AG08396 (cell line): ENCODE results near the gene MTNR1A.
"Not testable (repeated sequence)": the region's sequence is repeated elsewhere in the genome, so short reads cannot be mapped to it uniquely, and the experiment has no call there.

Source experiments
- DNase-seq: peaks from one replicate; pipeline ENCODE4 v3.0.0; 2012; ENCODE audit warnings: low spot score, mixed read lengths

The MTNR1A gene

GRCh38 chr4:186561748-186562147, 6.4 kb upstream of the MTNR1A start:
- DNase-seq = no peak

GRCh38 chr4:186560647-186561046, 5.3 kb upstream of the MTNR1A start:
- no peak for DNase-seq

- peak; percentile 31 for DNase-seq
These were observed 2.1 kb upstream of the MTNR1A start for GRCh38 chr4:186557486-186557885.

GRCh38 chr4:186557061-186557460, 1.7 kb upstream of the MTNR1A start:
- no peak for DNase-seq

GRCh38 chr4:186554539-186554913, 841 bp downstream of the MTNR1A start:
- no peak for DNase-seq

GRCh38 chr4:186553717-186554116, 1.6 kb downstream of the MTNR1A start:
- no peak for DNase-seq

- DNase-seq = no peak
These were observed 3.5 kb downstream of the MTNR1A start for GRCh38 chr4:186551849-186552248.

- no peak for DNase-seq
These were observed 9.9 kb downstream of the MTNR1A start for GRCh38 chr4:186545436-186545835.

- DNase-seq = no peak
These were observed 12.2 kb downstream of the MTNR1A start for GRCh38 chr4:186543206-186543605.

- no peak for DNase-seq
These were observed 13.6 kb downstream of the MTNR1A start for GRCh38 chr4:186541801-186542200.

- no peak for DNase-seq
These were observed 17.4 kb downstream of the MTNR1A start for GRCh38 chr4:186537843-186538521.

GRCh38 chr4:186536285-186536684, 19.1 kb downstream of the MTNR1A start:
- no peak for DNase-seq

- DNase-seq = no peak
These were observed 21.3 kb downstream of the MTNR1A start for GRCh38 chr4:186534056-186534455.

- DNase-seq = not testable (repeated sequence)
These were observed 31.4 kb downstream of the MTNR1A start for GRCh38 chr4:186523927-186524326.

- DNase-seq = no peak
These were observed 39.1 kb downstream of the MTNR1A start for GRCh38 chr4:186516287-186516686.

- DNase-seq = no peak
These were observed 41.0 kb downstream of the MTNR1A start for GRCh38 chr4:186514271-186514950.

GRCh38 chr4:186504771-186505170, 50.6 kb downstream of the MTNR1A start:
- not testable (repeated sequence) for DNase-seq

- no peak for DNase-seq
These were observed 53.1 kb downstream of the MTNR1A start for GRCh38 chr4:186502231-186502630.

GRCh38 chr4:186501554-186501953, 53.8 kb downstream of the MTNR1A start:
- no peak for DNase-seq

- DNase-seq = no peak
These were observed 54.6 kb downstream of the MTNR1A start for GRCh38 chr4:186500721-186501304.

- DNase-seq = no peak
These were observed 55.9 kb downstream of the MTNR1A start for GRCh38 chr4:186499467-186499866.

GRCh38 chr4:186497043-186497442, 58.3 kb downstream of the MTNR1A start:
- DNase-seq = no peak

- DNase-seq = no peak
These were observed 60.9 kb downstream of the MTNR1A start for GRCh38 chr4:186494496-186494895.
